Measurements from ENCODE around the gene VDAC2. TPM values are rescaled to one million over a fixed set of nuclear protein-coding genes. Genes with fewer than 3 reads are reported as not detected.
"Not testable (repeated sequence)": the region's sequence is repeated elsewhere in the genome, so short reads cannot be mapped to it uniquely, and the experiment has no call there.

The VDAC2 gene
- total RNA-seq, 1 experiment from 2014 or later: 328 TPM

- intact Hi-C loops (cut with micrococcal nuclease; ENCODE audit: unreplicated experiment): no loop called here
- H3K36me3 ChIP-seq (ENCODE audit: insufficient read depth, low read length, poor library complexity, severe bottlenecking): no peaks in the 10 kb centered on the region
- H3K27me3 ChIP-seq (replicated peaks; ENCODE audit: insufficient read depth, low read depth, low read length, poor library complexity): no peaks in the 10 kb centered on the region
- POLR2A ChIA-PET (ENCODE audit: low non-redundant PET): no interaction called here
- H3K4me1 ChIP-seq (ENCODE audit: insufficient read depth, low read length, poor library complexity, severe bottlenecking): no peaks in the 10 kb centered on the region
- CTCF ChIA-PET: interaction anchor here (0.9 kb wide), 1 partner anchor 34 kb away, joined by 3 read pairs; the partner anchor contains the start of gene COMTD1
- H3K27ac ChIP-seq (ENCODE audit: low read depth, low read length, poor library complexity, severe bottlenecking): no peak overlapping the region
- no peak overlapping the region for H3K4me3 ChIP-seq (ENCODE audit: low read depth, low read length, poor library complexity, severe bottlenecking)
- no TSS peak for BruUV-seq (replicated peaks)
- DNase-seq (ENCODE audit: low spot score): no peak
- TF ChIP-seq, protein P1, sequence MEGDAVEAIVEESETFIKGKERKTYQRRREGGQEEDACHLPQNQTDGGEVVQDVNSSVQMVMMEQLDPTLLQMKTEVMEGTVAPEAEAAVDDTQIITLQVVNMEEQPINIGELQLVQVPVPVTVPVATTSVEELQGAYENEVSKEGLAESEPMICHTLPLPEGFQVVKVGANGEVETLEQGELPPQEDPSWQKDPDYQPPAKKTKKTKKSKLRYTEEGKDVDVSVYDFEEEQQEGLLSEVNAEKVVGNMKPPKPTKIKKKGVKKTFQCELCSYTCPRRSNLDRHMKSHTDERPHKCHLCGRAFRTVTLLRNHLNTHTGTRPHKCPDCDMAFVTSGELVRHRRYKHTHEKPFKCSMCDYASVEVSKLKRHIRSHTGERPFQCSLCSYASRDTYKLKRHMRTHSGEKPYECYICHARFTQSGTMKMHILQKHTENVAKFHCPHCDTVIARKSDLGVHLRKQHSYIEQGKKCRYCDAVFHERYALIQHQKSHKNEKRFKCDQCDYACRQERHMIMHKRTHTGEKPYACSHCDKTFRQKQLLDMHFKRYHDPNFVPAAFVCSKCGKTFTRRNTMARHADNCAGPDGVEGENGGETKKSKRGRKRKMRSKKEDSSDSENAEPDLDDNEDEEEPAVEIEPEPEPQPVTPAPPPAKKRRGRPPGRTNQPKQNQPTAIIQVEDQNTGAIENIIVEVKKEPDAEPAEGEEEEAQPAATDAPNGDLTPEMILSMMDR (conservative IDR thresholded peaks at IDR 0.05; ENCODE audit: low read depth, low read length): no peak
- no peak for TF ChIP-seq EZH2 (IDR thresholded peaks at IDR 0.05; ENCODE audit: borderline replicate concordance, low read depth, low read length, poor library complexity, severe bottlenecking)
- no peaks in the 10 kb centered on the region for H3K9me3 ChIP-seq (ENCODE audit: low read depth, low read length, poor library complexity, severe bottlenecking)
These were observed 8.7 kb upstream of the VDAC2 start for GRCh38 chr10:75201793-75202307.

GRCh38 chr10:75202321-75203045 lies 8.1 kb upstream of the VDAC2 start:
- TF ChIP-seq EZH2 (IDR thresholded peaks at IDR 0.05; ENCODE audit: borderline replicate concordance, low read depth, low read length, poor library complexity, severe bottlenecking): no peak
- TF ChIP-seq, protein P1 (conservative IDR thresholded peaks at IDR 0.05; ENCODE audit: low read depth, low read length): no peak
- CTCF ChIA-PET: interaction anchor here (0.9 kb wide), 1 partner anchor 33 kb away, joined by 3 read pairs; the partner anchor contains the start of gene COMTD1
- H3K4me1 ChIP-seq (ENCODE audit: insufficient read depth, low read length, poor library complexity, severe bottlenecking): no peaks in the 10 kb centered on the region
- H3K27me3 ChIP-seq (replicated peaks; ENCODE audit: insufficient read depth, low read depth, low read length, poor library complexity): no peaks in the 10 kb centered on the region
- POLR2A ChIA-PET (ENCODE audit: low non-redundant PET): no interaction called here
- BruUV-seq (replicated peaks): no TSS peak
- intact Hi-C loops (cut with micrococcal nuclease; ENCODE audit: unreplicated experiment): no loop called here
- H3K4me3 ChIP-seq (ENCODE audit: low read depth, low read length, poor library complexity, severe bottlenecking): no peak overlapping the region
- H3K36me3 ChIP-seq (ENCODE audit: insufficient read depth, low read length, poor library complexity, severe bottlenecking): no peaks in the 10 kb centered on the region
- DNase-seq (ENCODE audit: low spot score): no peak
- H3K27ac ChIP-seq (ENCODE audit: low read depth, low read length, poor library complexity, severe bottlenecking): no peak overlapping the region
- no peaks in the 10 kb centered on the region for H3K9me3 ChIP-seq (ENCODE audit: low read depth, low read length, poor library complexity, severe bottlenecking)

- POLR2A ChIA-PET (ENCODE audit: low non-redundant PET); DNase-seq (ENCODE audit: low spot score); H3K9me3 ChIP-seq (ENCODE audit: low read depth, low read length, poor library complexity, severe bottlenecking); BruUV-seq (replicated peaks); H3K36me3 ChIP-seq (ENCODE audit: insufficient read depth, low read length, poor library complexity, severe bottlenecking); intact Hi-C loops (cut with micrococcal nuclease; ENCODE audit: unreplicated experiment); H3K27me3 ChIP-seq (replicated peaks; ENCODE audit: insufficient read depth, low read depth, low read length, poor library complexity); H3K4me1 ChIP-seq (ENCODE audit: insufficient read depth, low read length, poor library complexity, severe bottlenecking); H3K27ac ChIP-seq (ENCODE audit: low read depth, low read length, poor library complexity, severe bottlenecking); H3K4me3 ChIP-seq (ENCODE audit: low read depth, low read length, poor library complexity, severe bottlenecking): not testable (repeated sequence)
- CTCF ChIA-PET: interaction anchor here (0.6 kb wide), 1 partner anchor 1217 kb away, joined by 4 read pairs; no protein-coding TSS in a partner anchor
These were observed 7.5 kb upstream of the VDAC2 start for GRCh38 chr10:75203046-75203620.
